ENCODE results near the gene PRRX2.

DNA sequence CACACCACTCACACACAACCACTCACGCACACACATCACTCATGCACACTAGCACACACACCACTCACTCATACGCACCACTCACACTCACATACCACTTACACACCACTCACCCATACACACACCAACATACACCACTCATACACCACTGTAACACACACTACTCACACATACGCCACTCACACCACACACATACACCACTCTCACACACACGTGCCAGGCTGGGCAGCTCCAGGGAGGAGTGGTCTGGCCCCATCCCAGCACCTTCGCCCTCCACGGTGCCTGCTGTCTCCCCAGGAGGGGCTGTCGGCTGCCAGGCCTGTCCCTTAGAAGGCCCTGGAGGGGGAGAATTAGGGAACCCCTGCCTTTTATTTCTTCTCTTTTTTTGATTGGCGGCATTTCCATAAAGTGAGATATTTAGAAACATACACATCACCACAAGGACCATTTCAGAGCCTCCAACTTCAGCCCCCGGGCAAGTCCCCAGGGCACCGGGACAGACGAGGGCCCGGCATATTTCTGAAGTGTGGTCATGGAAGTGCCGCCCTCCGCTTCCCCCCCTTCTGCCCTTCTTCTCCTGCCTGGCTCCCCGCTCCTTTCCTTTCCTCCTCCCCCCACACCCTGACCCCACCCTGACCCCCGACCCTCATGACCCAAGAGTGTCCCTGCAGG lies 17.2 kb upstream of the PRRX2 start:
- TF ChIP-seq EZH2 (IDR thresholded peaks at IDR 0.05; ENCODE audit: insufficient read depth, poor library complexity, severe bottlenecking), result no peak
- TF ChIP-seq EZH2phosphoT487 (IDR thresholded peaks at IDR 0.05; ENCODE audit: insufficient read depth, low read depth), result no peak
